HuH-7.5 (cell line): ENCODE results near the gene AAK1.
"Not testable (repeated sequence)": the region's sequence is repeated elsewhere in the genome, so short reads cannot be mapped to it uniquely, and the experiment has no call there.

Experiments used
- DNase-seq: peaks from one replicate; pipeline ENCODE4 v3.0.0; 2011; ENCODE audit warnings: low spot score

The AAK1 gene

GRCh38 chr2:69571189-69571588 is 72.3 kb downstream of the AAK1 start:
- no peak for DNase-seq

- DNase-seq, result no peak
Measured at GRCh38 chr2:69570474-69570873, 73.1 kb downstream of the AAK1 start.

GRCh38 chr2:69567909-69568300 is 75.6 kb downstream of the AAK1 start:
- no peak for DNase-seq

- DNase-seq, result no peak
Measured at GRCh38 chr2:69567157-69567908, 76.2 kb downstream of the AAK1 start.

- no peak for DNase-seq
Measured at GRCh38 chr2:69566669-69567068, 76.9 kb downstream of the AAK1 start.

- peak; percentile 27 for DNase-seq
Measured at GRCh38 chr2:69565431-69565839, 78.1 kb downstream of the AAK1 start.

- DNase-seq, result no peak
Measured at GRCh38 chr2:69564604-69565003, 78.9 kb downstream of the AAK1 start.

- no peak for DNase-seq
Measured at GRCh38 chr2:69563021-69563420, 80.5 kb downstream of the AAK1 start.

GRCh38 chr2:69561101-69561500 is 82.4 kb downstream of the AAK1 start:
- DNase-seq, result no peak

GRCh38 chr2:69560147-69560482 is 83.4 kb downstream of the AAK1 start:
- no peak for DNase-seq

GRCh38 chr2:69559442-69560146 is 83.9 kb downstream of the AAK1 start:
- peak; percentile 54 for DNase-seq

GRCh38 chr2:69556008-69556407 is 87.5 kb downstream of the AAK1 start:
- no peak for DNase-seq

- DNase-seq, result no peak
Measured at GRCh38 chr2:69554981-69555380, 88.6 kb downstream of the AAK1 start.

GRCh38 chr2:69554568-69554967 is 89.0 kb downstream of the AAK1 start:
- DNase-seq, result no peak

- DNase-seq, result no peak
Measured at GRCh38 chr2:69553991-69554390, 89.5 kb downstream of the AAK1 start.

- not testable (repeated sequence) for DNase-seq
Measured at GRCh38 chr2:69550511-69550910, 93.0 kb downstream of the AAK1 start.

- DNase-seq, result no peak
Measured at GRCh38 chr2:69549421-69549820, 94.1 kb downstream of the AAK1 start.

GRCh38 chr2:69547984-69548715 is 95.4 kb downstream of the AAK1 start:
- no peak for DNase-seq

- no peak for DNase-seq
Measured at GRCh38 chr2:69546646-69547045, 96.9 kb downstream of the AAK1 start.

- no peak for DNase-seq
Measured at GRCh38 chr2:69545477-69545932, 98.0 kb downstream of the AAK1 start.

GRCh38 chr2:69544951-69545350 is 98.6 kb downstream of the AAK1 start:
- no peak for DNase-seq

- DNase-seq, result no peak
Measured at GRCh38 chr2:69539549-69539908, 104.0 kb downstream of the AAK1 start.
